CD4-positive, alpha-beta T cell treated with Interleukin-2 at 100 ng/mL for 4 hours (primary cell): ENCODE data around the gene GLIPR1L2.
"Not testable (repeated sequence)": the region's sequence is repeated elsewhere in the genome, so short reads cannot be mapped to it uniquely, and the experiment has no call there.

Source experiments
- DNase-seq: peaks from one replicate; pipeline ENCODE4 v3.0.0-alpha.2; 2020; ENCODE audit warnings: low spot score

GLIPR1L2 gene

DNA sequence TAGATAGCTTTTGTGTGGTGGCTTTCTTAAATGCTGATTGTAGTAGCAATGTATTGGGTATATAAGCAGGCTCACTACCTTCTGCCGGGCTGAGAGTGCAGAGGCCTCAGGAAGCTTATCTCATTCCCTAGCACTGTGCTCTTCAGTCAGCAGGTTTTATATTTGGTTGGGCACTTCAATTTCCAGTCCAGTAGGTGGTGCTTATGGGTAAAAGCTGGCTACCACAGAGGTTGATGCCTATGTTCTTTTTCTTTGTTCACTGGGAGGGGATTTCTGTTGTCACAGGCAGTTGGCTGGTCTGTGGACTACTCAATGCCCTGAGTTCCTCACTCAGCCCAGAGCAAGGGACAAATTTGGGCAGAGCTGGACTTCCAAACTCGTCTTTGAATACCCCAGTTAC lies 46.7 kb downstream of the GLIPR1L2 start:
- DNase-seq, result peak; percentile 64

DNA sequence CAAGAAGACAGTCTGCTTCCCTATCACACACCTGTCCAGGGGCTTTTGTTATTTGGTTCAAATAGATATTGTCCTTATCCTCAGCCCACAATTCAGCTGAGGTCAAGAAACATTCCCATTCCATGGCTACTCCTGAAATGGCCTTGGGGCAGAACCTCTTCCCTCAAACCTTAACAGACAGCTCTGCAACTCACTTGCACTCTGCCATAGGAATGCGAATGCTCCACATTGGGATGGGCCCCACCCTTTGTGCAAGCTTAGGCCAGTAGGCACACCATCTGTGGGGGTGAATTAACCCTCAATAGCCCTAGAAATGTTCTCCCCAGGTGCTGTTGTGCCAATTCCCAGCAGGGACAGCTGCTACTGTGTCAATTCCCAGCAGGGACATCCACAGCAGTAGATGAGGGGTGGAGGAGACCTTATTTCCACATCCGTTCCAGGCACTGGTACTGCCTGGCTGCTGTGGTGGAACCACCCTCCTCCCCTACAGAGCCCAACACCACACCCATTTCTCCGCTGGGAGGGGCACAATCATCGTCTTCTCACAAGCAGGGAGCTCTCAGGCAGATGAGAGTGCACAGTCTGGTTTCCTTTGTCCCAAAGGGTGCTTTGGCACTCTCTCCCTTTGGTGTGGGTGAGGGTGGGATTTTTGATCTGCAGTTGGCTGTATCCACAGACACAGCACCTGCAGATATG lies 47.3 kb downstream of the GLIPR1L2 start:
- peak; percentile 24 for DNase-seq

DNA sequence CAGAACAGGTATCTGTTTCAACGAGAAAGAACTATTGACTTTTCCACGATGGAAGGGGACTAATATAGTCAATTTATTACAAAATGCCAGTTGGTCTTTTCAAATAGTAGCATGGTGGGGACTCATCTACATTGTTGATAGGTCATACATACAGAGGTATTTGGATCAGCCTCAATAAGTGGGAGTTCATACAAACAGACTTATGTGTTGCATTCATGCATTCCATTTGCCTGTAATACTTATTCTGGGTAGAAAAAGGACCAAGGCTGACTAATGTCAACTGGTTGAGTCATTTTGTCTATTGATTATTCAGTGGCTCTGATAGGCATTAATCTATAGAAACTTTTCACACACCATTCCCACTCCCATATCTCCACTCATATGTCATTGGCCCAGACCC lies 48.2 kb downstream of the GLIPR1L2 start:
- DNase-seq, result no peak

DNA sequence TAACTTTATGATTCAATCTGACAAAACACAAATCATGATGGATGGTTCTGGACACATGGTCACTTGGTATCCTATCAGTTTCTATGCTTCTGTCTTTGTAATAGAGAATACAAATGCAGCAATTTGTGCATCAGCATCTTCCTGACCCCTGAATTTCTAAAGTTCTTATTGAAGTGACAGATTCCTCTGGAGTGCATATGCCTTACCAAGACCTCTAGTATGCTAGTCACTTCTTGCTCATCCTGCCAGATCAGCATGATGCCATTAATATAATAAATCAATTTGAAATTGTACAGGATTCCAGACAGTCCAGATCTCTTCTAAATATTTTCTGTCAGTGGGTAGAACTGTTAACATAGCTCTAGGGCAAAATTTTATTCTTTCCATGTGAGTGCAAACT lies 49.0 kb downstream of the GLIPR1L2 start:
- no peak for DNase-seq

DNA sequence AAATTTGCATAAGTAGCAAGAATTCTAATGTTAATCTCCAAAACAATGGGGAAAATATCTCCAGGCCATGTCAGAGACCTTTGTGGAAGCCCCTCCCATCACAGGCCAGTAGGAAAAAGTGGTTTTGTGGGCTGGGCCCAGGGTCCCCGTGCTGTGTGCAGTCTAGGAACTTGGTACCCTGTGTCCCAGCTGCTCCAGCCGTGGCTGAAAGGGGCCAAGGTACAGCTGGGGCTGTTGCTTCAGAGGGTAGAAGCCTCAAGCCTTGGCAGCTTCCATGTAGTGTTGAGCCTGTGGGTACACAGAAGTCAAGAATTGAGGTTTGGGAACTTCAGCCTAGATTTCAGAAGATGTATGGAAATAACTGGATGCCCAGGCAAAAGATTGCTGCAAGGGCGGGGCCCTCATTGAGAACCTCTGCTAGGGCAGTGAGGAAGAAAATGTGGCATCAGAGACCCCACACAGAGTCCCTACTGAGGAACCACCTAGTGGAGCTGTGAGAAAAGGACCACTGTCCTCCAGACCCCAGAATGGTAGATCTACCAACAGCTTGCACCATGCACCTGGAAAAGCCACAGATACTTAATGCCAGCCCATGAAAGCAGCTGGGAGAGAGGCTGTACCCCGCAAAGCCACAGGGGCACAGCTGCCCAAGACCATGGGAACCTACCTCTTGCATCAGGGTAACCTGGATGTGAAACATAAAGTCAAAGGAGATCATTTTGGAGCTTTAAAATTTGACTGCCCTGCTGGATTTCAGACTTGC lies 51.0 kb downstream of the GLIPR1L2 start:
- DNase-seq, result not testable (repeated sequence)

DNA sequence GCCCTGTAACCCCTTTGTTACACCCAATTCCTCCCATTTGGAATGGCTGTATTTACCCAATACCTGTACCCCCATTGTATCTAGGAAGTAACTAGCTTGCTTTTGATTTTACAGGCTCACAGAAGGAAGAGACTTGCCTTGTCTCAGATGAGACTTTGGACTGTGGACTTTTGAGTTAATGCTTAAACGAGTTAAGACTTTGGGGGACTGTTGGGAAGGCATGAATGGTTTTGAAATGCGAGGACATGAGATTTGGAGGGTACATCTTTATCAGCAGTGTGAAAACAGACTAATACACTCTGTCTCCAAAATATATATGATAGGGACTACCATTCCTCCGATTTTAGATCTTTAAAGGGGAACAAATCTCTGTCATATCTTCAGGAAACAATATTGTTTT lies 51.6 kb downstream of the GLIPR1L2 start:
- not testable (repeated sequence) for DNase-seq

DNA sequence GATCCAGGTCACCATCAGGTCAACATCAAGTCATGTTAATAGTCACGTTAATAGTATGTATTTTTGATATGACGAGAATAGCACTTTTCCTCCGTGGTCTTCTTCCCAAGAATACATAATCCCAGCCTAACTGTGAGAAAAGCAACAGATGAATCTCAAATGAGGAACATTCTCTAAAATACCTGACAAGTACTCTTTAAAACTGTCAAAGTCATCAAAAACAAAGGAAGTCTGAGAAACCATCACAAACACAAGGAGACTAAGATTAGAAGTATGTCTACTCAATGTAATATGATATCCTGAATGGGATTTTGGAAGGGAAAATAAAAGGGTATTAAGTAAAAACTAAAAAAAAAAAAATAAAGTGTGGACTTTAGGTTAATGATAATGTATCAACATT lies 52.8 kb downstream of the GLIPR1L2 start:
- DNase-seq, result no peak

DNA sequence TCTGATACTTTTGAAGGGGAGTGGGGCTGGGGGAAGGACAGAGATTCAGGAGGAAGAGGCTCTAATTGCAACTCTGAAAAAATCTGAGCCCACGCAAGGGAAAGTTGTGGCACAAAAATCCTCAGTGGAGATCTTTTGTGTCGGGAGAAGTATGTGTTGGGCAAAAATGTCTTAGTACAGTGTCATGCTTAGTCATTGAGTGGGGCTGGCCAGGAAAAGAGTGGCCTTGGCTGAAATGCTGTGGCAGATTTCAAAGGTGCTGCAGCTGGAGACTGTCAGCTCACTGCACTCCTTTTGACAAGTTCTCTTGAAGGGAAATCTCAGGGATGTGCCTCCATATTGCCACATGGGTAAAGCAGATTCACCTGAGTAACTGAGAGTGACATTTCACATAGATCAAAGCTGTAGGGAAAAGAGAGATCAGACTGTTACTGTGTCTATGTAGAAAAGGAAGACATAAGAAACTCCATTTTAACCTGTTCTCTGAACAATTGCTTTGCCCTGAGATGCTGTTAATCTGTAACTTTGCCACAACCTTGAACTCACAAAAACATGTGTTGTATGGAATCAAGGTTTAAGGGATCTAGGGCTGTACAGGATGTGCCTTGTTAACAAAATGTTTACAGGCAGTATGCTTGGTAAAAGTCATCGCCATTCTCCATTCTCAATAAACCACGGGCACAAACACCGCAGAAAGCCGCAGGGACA lies 53.7 kb downstream of the GLIPR1L2 start:
- no peak for DNase-seq

DNA sequence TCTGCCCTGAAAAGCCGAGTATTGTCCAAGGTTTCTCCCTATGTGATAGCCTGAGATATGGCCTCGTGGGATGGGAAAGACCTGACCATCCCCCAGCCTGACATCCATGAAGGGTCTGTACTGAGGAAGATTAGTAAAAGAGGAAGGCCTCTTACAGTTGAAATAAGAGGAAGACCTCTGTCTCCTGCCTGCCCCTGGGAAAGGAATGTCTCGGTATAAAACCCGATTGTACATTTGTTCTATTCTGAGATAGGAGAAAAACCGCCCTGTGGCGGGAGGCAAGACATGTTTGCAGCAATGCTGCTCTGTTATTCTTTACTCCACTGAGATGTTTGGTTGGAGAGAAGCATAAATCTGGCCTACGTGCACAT lies 54.2 kb downstream of the GLIPR1L2 start:
- not testable (repeated sequence) for DNase-seq

DNA sequence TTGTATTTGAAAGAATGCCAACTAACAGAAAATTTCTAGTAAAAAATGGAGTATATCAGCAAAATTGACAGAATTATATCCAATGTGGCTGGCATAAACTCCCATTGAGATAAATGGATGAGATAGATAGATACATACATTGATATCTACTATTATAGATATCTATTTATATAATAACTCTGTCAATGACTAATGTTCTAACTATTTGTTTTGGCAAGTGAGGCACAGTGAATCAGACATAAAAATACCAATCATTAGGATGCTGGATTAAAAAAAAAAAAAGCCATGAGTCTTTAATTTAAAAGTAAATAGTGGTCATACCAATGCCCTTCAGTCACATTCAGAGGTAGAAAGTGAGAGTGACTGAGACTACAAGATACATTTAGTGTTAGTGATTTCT lies 56.0 kb downstream of the GLIPR1L2 start:
- no peak for DNase-seq

DNA sequence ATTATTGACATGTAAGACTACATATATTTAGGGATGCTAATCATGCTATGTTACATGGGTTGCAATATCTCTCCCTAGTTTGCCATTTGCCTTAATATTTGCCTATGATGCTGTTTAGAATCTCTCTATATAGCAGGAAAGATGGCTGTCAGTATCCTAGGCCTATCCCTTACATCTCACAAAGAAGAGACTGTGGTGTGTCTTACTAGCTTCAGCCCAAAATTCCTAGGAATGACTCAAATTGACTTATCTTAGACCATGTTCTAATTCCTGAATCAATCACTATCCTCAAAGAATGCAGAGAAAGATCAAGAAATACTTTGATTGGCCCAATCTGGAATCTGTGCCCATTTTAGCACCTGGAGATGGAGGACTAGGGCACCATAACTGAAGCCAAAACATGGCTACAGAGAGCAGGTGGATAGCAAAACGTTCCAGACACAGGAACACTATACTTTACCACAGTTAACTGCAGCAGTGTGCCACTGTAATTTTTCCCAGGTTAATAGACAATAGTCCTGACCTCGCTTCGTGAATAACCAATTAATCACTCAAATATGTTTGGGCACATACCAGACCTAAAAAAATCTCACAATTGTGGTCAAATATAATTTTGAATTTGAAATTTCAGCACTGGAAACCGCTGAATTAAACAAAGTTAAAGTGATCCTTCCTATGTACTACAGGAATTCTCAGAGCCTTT lies 57.0 kb downstream of the GLIPR1L2 start:
- DNase-seq, result no peak

DNA sequence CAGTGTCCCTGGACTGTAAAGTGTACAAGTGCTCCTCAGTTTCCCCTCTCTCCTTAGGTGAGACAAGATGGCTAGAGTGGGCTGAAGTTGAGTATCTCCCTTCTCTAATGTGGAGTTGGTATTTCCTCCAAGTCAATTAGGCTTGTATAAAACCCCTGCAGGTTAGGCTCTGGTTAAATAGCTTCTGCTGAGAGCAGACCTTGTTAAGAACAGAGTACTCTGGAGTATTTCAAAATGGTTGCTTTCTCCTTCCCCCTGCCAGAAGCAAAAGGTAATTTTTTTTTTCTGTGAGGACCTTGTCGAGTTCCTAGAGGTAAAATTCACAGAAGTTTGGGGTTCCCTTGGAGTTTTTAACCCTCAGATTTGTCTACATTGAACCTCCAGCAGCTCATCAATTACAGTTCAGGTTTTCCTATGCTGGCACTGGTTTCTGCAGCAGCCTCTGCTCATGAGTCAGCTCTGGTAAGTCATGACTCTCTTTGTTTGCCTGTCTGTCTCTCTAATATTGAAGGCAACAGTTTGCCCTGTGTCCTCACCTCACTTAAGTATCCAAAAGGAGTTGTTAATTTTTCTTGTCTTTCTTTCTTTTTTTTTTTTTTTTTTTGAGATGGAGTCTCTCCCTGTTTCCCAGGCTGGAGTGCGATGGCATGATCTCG lies 61.9 kb downstream of the GLIPR1L2 start:
- DNase-seq, result no peak

DNA sequence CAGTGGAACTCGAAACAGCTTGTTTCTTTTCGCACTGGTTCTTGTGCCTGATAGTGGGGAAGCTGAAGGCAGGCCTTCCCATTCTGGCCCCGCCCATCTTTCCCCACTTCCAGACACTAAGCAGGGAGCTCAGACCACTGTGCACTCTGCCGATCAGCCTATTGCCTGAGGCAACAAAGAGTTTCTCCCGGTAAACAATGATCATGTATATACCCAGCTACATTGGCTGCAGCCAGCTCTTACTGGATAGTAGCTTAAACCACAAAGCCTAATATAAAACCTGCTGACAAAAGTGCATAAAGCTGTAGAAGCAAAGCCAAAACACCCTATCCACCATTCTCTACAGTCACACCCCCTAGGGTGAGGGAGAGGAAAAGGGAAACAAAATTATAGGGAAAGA lies 65.0 kb downstream of the GLIPR1L2 start:
- DNase-seq, result no peak

DNA sequence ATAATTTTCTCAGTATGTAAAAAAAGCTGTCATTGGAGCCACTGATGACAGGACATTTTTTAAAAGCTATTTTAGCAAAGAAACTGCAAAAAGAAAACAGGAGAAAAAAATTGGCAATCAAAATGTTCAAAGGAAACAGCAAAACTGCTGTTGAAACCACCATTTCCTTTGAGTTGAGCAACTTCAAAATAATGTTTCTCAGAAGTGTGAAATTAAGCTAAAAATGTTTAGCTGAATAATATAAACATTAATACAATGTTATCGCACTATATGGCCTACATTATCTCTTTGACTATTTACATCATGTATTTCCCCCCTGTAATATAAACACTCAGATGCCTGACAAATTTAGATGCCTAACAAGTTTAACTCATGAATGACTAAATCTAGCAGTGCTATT lies 66.3 kb downstream of the GLIPR1L2 start:
- DNase-seq, result peak; percentile 35

DNA sequence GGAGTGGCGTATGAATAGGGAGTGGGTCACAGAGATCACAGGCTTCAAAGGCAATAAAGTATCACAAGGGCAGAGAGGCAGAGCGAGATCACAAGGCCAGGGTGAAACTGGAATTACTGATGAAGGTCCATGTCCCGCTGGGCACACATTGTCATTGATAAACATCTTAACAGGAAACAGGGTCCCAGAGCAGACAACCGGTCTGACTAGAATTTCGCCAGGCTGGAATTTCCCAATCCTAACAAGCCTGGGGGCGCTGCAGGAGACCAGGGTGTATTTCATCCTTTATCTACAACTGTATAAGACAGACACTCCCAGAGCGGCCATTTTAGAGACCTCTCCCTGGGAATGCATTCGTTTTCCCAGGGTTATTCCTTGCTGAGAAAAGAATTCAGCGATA lies 67.0 kb downstream of the GLIPR1L2 start:
- DNase-seq, result not testable (repeated sequence)

DNA sequence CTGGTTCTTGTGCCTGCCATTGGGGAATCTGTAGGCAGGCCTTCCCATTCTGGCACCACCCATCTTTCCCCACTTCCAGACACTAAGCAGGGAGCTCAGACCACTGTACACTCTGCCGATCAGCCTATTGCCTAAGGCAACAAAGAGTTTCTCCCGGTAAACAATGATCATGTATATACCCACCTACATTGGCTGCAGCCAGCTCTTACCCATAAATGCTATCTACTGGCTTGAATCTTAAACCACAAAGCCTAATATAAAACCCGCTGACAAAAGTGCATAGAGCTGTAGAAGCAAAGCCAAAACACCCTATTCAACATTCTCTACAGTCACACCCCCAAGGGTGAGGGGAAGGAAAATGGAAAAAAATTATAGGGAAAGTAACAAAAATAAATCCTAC lies 68.9 kb downstream of the GLIPR1L2 start:
- DNase-seq, result no peak

DNA sequence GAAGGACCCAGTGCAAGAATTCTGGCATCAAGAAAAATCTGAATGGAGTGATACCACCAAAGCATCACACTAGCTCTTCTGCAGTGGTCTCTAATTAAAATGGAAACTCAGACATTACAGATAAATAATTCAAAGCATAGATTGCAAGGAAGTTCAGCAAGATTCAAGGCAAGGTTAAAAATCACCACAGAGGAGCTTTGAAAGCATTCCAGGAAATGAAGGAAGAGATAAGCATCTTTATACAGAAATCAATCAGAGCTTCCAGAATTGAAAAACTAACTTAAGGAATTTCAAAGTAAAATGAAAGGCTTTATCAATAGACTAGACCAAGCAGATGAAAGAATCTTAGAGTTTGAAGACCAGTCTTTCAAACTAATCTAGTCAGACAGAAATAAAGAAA lies 69.3 kb downstream of the GLIPR1L2 start:
- DNase-seq, result no peak

DNA sequence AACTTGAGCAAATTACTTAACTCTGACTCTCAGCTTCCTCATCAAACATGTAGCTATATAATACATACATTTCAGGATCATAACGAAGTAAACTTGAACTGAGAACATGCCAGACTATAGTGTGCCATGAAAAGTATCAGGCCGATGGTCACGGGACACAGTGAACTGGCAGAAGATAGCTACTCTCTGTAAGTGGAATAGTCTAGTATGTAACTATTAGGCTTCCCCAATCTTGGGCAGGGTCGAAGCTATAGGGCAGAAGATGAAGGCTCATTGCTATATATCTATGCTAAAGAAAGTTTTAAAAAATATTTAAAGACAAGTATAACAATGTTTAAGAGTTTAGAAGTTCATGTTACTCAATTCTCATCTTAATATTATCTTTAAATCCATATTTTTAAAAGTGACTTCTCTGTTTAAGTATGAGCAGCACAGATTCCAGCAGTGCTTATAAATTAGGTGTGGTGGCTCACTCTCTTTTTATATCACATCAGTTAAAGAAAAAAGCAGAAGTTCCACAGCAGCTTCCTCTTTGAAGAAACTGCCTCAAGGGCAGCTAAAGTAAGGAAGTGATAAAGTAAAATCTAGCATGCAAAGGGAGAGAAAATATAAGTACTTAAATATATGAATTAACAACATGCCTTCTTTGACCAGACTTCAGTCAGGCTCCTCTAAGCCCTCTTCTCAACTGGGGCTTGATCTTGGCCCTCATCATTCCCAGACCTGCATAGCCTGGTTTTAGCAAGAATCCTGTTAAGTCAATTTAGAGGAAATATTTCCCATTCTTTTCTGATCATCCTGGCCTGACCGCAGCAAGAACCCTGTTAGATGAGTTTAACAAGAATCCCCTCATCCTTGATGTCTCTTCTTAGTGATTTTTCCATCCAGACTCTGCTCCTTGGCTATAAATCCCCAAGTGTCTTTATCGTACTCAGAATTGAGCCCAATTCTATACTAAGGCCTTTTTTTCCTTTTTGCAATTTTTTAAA lies 81.3 kb downstream of the GLIPR1L2 start:
- DNase-seq, result no peak

DNA sequence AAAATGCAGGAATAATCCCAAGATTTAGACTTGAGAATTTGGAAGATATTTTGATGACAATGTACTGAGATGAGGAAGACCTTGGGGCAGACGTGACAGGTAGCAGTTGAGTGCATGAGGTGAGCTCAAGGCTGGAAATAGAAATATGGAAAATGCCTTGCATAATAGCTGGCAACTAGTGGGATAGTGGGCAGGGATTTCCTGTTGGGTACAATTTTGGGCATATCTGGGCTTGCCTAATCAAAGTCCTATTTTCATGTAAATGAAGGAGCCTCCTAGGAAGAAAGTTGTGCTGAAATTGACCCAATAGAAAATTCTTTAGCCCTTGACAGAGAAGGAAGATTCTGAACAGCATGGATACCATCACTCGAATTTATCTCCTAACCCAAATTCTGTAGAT lies 83.2 kb downstream of the GLIPR1L2 start:
- DNase-seq, result no peak

DNA sequence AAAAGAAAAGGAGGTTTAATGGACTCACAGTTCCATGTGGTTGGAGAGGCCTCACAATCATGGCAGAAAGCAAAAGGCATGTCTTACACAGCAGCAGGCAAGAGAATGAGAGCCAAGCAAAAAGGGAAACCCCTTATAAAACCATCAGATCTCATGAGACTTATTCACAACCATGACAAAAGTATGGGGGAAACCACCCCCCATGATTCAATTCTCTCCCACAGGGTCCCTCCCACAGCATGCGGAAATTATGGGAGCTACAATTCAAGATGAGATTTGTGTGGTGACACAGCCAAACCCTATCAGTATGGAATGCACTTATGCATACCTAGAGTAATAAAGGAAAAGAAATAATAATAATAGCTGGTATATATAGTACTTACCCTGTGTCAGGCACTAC lies 85.2 kb downstream of the GLIPR1L2 start:
- no peak for DNase-seq

DNA sequence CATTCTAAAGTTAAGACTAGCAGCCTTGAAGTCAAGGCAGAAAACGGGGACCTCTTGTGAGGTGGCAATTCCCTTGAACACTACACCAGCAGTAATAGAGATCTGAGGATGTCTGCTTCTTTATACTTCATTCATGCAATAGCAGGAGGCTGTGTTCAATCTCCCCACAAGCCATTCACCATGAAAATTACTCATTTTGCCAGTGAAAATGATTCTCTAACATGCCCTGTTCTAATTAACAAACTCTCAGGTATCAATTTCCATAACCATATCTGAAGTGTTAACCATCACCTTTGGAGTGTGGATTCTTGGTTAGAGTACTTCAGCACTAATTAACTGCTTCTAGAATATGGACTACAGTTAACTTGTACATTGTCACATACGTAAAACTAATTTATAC lies 86.2 kb downstream of the GLIPR1L2 start:
- no peak for DNase-seq
